ENCODE results near the gene MYL12B.

MYL12B gene

GRCh38 chr18:3323900-3324299 lies 62.0 kb downstream of the MYL12B start:
- no peak overlapping the region for H3K4me3 ChIP-seq (ENCODE audit: low read length in 2 of 2)
- H3K9me3 ChIP-seq (ENCODE audit: control insufficient read depth in 2 of 2, low read length in 2 of 2) = no peaks in the 10 kb centered on the region
- H3K9ac ChIP-seq (ENCODE audit: low read depth in 1 of 2, low read length in 2 of 2) = no peak overlapping the region
- H3K4me1 ChIP-seq (ENCODE audit: control insufficient read depth in 2 of 2, insufficient read depth in 2 of 2, low read length in 2 of 2) = no peaks in the 10 kb centered on the region
- H3K27me3 ChIP-seq (ENCODE audit: control insufficient read depth in 2 of 2, insufficient read depth in 2 of 2, low read length in 2 of 2) = no peaks in the 10 kb centered on the region
- no peak overlapping the region for H3K27ac ChIP-seq (ENCODE audit: low read depth in 2 of 2, low read length in 2 of 2)
- H3K36me3 ChIP-seq (ENCODE audit: control insufficient read depth in 2 of 2, insufficient read depth in 2 of 2, low read length in 2 of 2) = no peaks in the 10 kb centered on the region

Measured in mucosa of rectum (tissue), 2 donors.